ENCODE measurements around the gene ADAMTS15. TPM values are rescaled to one million over a fixed set of nuclear protein-coding genes. Genes with fewer than 3 reads are reported as not detected.

ADAMTS15 gene
- total and polyA plus RNA-seq, 2 of the 4 experiments (the other 2 are of a cell fraction), result 3.0 to 5.0 TPM

- Histone ChIP-seq H3K79me1 (ENCODE audit: low read depth in 1 of 2, low read length in 2 of 2) (no peaks in the 10 kb centered on the region), H4K91ac (ENCODE audit: insufficient read depth, low read depth, low read length) (peak overlapping the region; percentile 51; the same call in 1 of the 2 replicates), H2AFZ (replicated peaks; ENCODE audit: low read length, poor library complexity) (peak overlapping the region; percentile 24), H3K27ac (ENCODE audit: insufficient read depth, low read length) (no peak overlapping the region), H3K4me2 (ENCODE audit: low read depth, low read length) (no peak overlapping the region), H3K14ac (replicated peaks; ENCODE audit: low read depth, low read length) (peak overlapping the region; percentile 55; the same call in 1 of the 2 replicates), H2AK9ac (replicated peaks; ENCODE audit: low read depth, low read length, poor library complexity) (peak overlapping the region; percentile 84), H4K8ac (ENCODE audit: low read depth in 2 of 2, low read length in 2 of 2) (peak overlapping the region in 1 of 2 experiments; percentile 18; a peak in 2 of 4 replicates), H3K18ac (ENCODE audit: low read depth, low read length) (peak overlapping the region; percentile 10), H2BK20ac (ENCODE audit: low read depth, low read length) (peak overlapping the region; percentile 30; the same call in 1 of the 2 replicates), H3K23ac (ENCODE audit: low read depth, low read length) (0 out of 2 replicates have a peak overlapping the region, but pooled peaks have one; percentile 2), H2BK5ac (ENCODE audit: low read depth, low read length, poor library complexity, severe bottlenecking) (peak overlapping the region; percentile 10), H3K4ac (ENCODE audit: low read depth, low read length) (peak overlapping the region; percentile 53), H3K9ac (ENCODE audit: low read depth, low read length) (no peak overlapping the region), H3K27me3 (ENCODE audit: control insufficient read depth, insufficient read depth, low read length) (no peaks in the 10 kb centered on the region), H3K4me3 (ENCODE audit: insufficient read depth, low read depth, low read length) (no peak overlapping the region), H3K9me1 (ENCODE audit: insufficient read depth, low read length) (peaks cover 17% of the 10 kb centered on the region), H3K9me3 (ENCODE audit: control insufficient read depth, insufficient read depth, low read length) (no peaks in the 10 kb centered on the region), H2AK5ac (ENCODE audit: low read depth, low read length) (peak overlapping the region; percentile 88), H4K5ac (ENCODE audit: low read depth, low read length) (no peak overlapping the region), H2BK120ac (ENCODE audit: low read depth, low read length) (peak overlapping the region; percentile 7), H3K56ac (ENCODE audit: extremely low read depth, insufficient read depth, low read length) (no peak overlapping the region), H3K4me1 (ENCODE audit: control insufficient read depth, insufficient read depth, low read length) (peaks cover 16% of the 10 kb centered on the region), H2BK15ac (ENCODE audit: low read depth, low read length) (peak overlapping the region; percentile 92; the same call in 1 of the 3 replicates), H3K36me3 (ENCODE audit: control insufficient read depth, insufficient read depth, low read length) (peaks cover 5% of the 10 kb centered on the region; the same call in 1 of the 2 replicates), H4K20me1 (ENCODE audit: insufficient read depth, low read length) (peaks cover 2% of the 10 kb centered on the region; the same call in 1 of the 2 replicates)
- TF ChIP-seq NFE2L2 (IDR thresholded peaks at IDR 0.05; ENCODE audit: low read depth, low read length) (no peak), MXI1 (IDR thresholded peaks at IDR 0.05; ENCODE audit: borderline replicate concordance, low read depth, low read length) (no peak), RFX5 (IDR thresholded peaks at IDR 0.05; ENCODE audit: low read depth, low read length) (no peak), RAD21 (IDR thresholded peaks at IDR 0.05; ENCODE audit: low read length) (no peak), MAFK (IDR thresholded peaks at IDR 0.05; ENCODE audit: low read depth, low read length) (no peak), RCOR1 (IDR thresholded peaks at IDR 0.05; ENCODE audit: insufficient replicate concordance, low read length) (no peak), ELK1 (IDR thresholded peaks at IDR 0.05; ENCODE audit: borderline replicate concordance, low read depth, low read length) (no peak), CHD1 (IDR thresholded peaks at IDR 0.05; ENCODE audit: low read depth, low read length) (no peak), MAZ (IDR thresholded peaks at IDR 0.05; ENCODE audit: borderline replicate concordance, low read depth, low read length) (no peak), CEBPB (IDR thresholded peaks at IDR 0.05; ENCODE audit: low read depth, low read length) (no peak), FOS (IDR thresholded peaks at IDR 0.05; ENCODE audit: low read depth, low read length) (no peak), SMC3 (IDR thresholded peaks at IDR 0.05; ENCODE audit: low read depth, low read length) (no peak), USF2 (IDR thresholded peaks at IDR 0.05; ENCODE audit: low read depth, low read length) (no peak), POLR2A (IDR thresholded peaks at IDR 0.05; ENCODE audit: low read depth, low read length) (no peak), BHLHE40 (IDR thresholded peaks at IDR 0.05; ENCODE audit: low read depth, low read length) (no peak), CTCF (conservative IDR thresholded peaks at IDR 0.05; ENCODE audit: low read depth, low read length) (no peak)
- DNase-seq (no peak), ATAC-seq (ENCODE audit: low read depth) (no peak)
- in situ Hi-C loops (cut with MboI; ENCODE audit: low sequenced_read_pairs) (loop anchor here (25.0 kb wide), 2 partner anchors 1479 to 1654 kb away; no protein-coding TSS in a partner anchor), intact Hi-C loops (cut with micrococcal nuclease) (no loop called here), dilution Hi-C loops (cut with HindIII; ENCODE audit: low sequenced_read_pairs, unreplicated experiment) (no loop called here)
- POLR2A ChIA-PET (ENCODE audit: unreplicated experiment), result no interaction called here
- CTCF ChIA-PET, result interaction anchor here (1.2 to 1.5 kb wide), 2 partner anchors 18 to 196 kb away, joined by 3 to 4 read pairs; no protein-coding TSS in a partner anchor
- WGBS, 2 experiments (ENCODE audit: extremely low coverage in 2 of 2, insufficient read length in 1 of 2), result no CpG with 5 or more reads among the region's 18 CpGs
- no TSS peak for BruUV-seq (replicated peaks)
Measured at GRCh38 chr11:130408401-130408890, 40.0 kb upstream of the ADAMTS15 start.

Measured in IMR-90 (cell line).